ENCODE data around the gene PRR33.

DNA sequence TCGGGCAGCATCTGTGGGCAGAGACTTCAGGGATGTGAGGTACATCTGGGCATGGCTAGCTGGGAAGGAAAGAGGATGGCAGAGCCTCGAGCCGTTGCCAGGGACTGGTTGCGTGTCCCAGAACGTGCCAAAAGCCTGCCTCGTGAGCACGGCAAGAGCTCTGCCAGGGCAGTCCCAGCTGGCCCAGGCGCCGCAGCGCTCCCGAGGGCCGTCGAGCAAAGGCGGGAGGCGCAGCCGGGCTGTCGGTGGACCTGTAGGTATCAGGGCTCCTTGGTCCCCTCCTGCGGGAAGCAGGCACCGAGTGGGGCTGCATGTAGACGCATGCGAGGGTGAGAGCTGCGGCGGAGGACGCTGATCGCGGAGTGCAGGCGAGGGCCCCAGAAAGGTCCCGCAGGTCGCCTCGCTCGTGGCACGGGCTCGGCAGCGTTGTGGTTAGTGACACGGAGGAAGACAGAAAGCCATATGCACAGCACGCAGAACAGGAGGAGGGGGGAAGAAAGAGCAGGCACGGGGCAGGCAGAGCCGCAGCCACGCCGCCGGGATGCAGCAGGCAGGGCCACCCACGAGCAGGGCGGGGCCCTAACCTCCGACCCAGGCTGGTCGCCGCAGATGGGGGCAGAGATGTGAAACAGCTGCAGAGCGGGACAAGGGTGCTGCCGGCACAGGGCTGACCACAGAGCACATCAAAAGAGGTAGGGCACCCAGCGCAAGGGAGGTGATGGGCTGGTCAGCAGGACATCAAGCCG is 20.8 kb downstream of the PRR33 start:
- TF ChIP-seq POLR2A (IDR thresholded peaks at IDR 0.05; ENCODE audit: low read depth, low read length) (peak; percentile 9; the same call in 1 of the 2 replicates), TAF1 (IDR thresholded peaks at IDR 0.05; ENCODE audit: low read depth, low read length) (no peak), POLR2AphosphoS5 (IDR thresholded peaks at IDR 0.05; ENCODE audit: low read depth, low read length) (no peak; the same call in 1 of the 2 replicates)
